K562 (cell line): ENCODE measurements around the gene C19orf44. TPM values are rescaled to one million over a fixed set of nuclear protein-coding genes. Genes with fewer than 3 reads are reported as not detected.

Source experiments
- BHLHE40 ChIP-seq: IDR thresholded peaks from 2 replicates; pipeline ENCODE4 v1.6.1; 2011; ENCODE audit warnings: low read length, improper control_type of control experiment
- CBFA2T3 ChIP-seq: fragments of 450-650 bp; IDR thresholded peaks from 2 replicates; pipeline ENCODE4 v1.6.1; 2017
- CHD2 ChIP-seq: IDR thresholded peaks from 2 replicates; pipeline ENCODE4 v1.6.1; 2011; ENCODE audit warnings: low read depth, low read length
- CXXC5 ChIP-seq: fragments of 250-450 bp; sonication (Bioruptor Pico); IDR thresholded peaks from 2 replicates; pipeline ENCODE4 v1.8.0; 2022; ENCODE audit warnings: inconsistent platforms, mild to moderate bottlenecking, moderate library complexity
- GABPB1 ChIP-seq: sonication (generic); formaldehyde crosslinking; IDR thresholded peaks from 2 replicates; pipeline ENCODE4 v1.8.0; 2022; ENCODE audit warnings: mild to moderate bottlenecking, missing genetic modification reagents
- HDAC2 ChIP-seq: fragments of 450-650 bp; IDR thresholded peaks from 2 replicates; pipeline ENCODE4 v1.6.1; 2016; ENCODE audit warnings: mild to moderate bottlenecking
- MYC ChIP-seq, 2 experiments: fragments of 250-450 bp in 1 of 2; sonication (Bioruptor Pico) in 1 of 2; IDR thresholded peaks; 2 replicates each; pipeline versions ENCODE4 v1.5.1 to v1.6.1; 2012 to 2021; ENCODE audit warnings: low read depth in 2 of 2, borderline replicate concordance in 1 of 2, improper control_type of control experiment in 1 of 2, low read length in 1 of 2, mild to moderate bottlenecking in 1 of 2, moderate library complexity in 1 of 2
- NBN ChIP-seq: fragments of 450-650 bp; IDR thresholded peaks from 2 replicates; pipeline ENCODE4 v1.6.1; 2016; ENCODE audit warnings: low read depth, mild to moderate bottlenecking
- NR2F6 ChIP-seq: fragments of 450-650 bp; formaldehyde crosslinking; IDR thresholded peaks from 2 replicates; pipeline ENCODE4 v1.4.0; 2020; ENCODE audit warnings: mild to moderate bottlenecking
- NRF1 ChIP-seq, 2 experiments: fragments of 450-650 bp; IDR thresholded peaks in 1 of 2; conservative IDR thresholded peaks in 1 of 2; 2 replicates each; pipeline ENCODE4 v1.6.1; 2014; ENCODE audit warnings: mild to moderate bottlenecking in 2 of 2
- POLR2AphosphoS2 ChIP-seq: IDR thresholded peaks from 2 replicates; pipeline ENCODE4 v1.6.1; 2012; ENCODE audit warnings: low read length, improper control_type of control experiment
- STAT5A ChIP-seq: IDR thresholded peaks from 2 replicates; pipeline ENCODE4 v1.6.1; 2012; ENCODE audit warnings: low read length, inconsistent platforms, borderline replicate concordance
- TEAD2 ChIP-seq: fragments of 450-650 bp; IDR thresholded peaks from 2 replicates; pipeline ENCODE4 v1.6.1; 2016; ENCODE audit warnings: missing genetic modification characterization, control low read depth, missing compliant biosample characterization
- ZC3H11A ChIP-seq: IDR thresholded peaks from 2 replicates; pipeline ENCODE4 v1.6.1; 2012; ENCODE audit warnings: low read depth, low read length, improper control_type of control experiment
- ZNF124 ChIP-seq: sonication (generic); formaldehyde crosslinking; IDR thresholded peaks from 2 replicates; pipeline ENCODE4 v1.8.1; 2022; ENCODE audit warnings: missing genetic modification reagents
- ZNF143 ChIP-seq: sonication (generic); formaldehyde crosslinking; IDR thresholded peaks from 2 replicates; pipeline ENCODE4 v1.9.0; 2022; ENCODE audit warnings: mild to moderate bottlenecking, missing genetic modification reagents
- ZNF316 ChIP-seq: fragments of 450-650 bp; IDR thresholded peaks from 2 replicates; pipeline ENCODE4 v1.6.1; 2016
- ZNF639 ChIP-seq, 2 experiments: fragments of 200-800 bp in 1 of 2; sonication (Bioruptor generic) in 1 of 2; sonication (generic) in 1 of 2; formaldehyde crosslinking in 1 of 2; IDR thresholded peaks in 1 of 2; conservative IDR thresholded peaks in 1 of 2; 2 replicates each; pipeline versions ENCODE4 v1.5.0 to v1.6.1; 2016 to 2020; ENCODE audit warnings: missing compliant biosample characterization in 1 of 2, missing genetic modification characterization in 1 of 2, missing genetic modification reagents in 1 of 2
- polyA plus RNA-seq, 8 experiments: library from polyadenylated mRNA; depleted of rRNA in 4 of 8; stranded (reverse) in 5 of 8; unstranded in 3 of 8; fragments of >200 nt; fragmentation: Nextera tagmentation in 2 of 8; fragmentation: Illumina TruSeq in 1 of 8; extraction: Ambion mirVana in 2 of 8; extraction: Trizol in 1 of 8; gene quantifications; 2 replicates each; pipeline versions ENCODE4 v1.2.1 to v1.2.3, GENCODE V29; 2011 to 2014; ENCODE audit warnings: inconsistent platforms in 1 of 8, missing spikeins in 1 of 8
- total RNA-seq, 7 experiments: library from RNA; depleted of rRNA in 6 of 7; stranded (reverse); fragments of >200 nt in 6 of 7; fragmentation: Illumina TruSeq in 2 of 7; extraction: Trizol in 2 of 7; gene quantifications; 2 replicates each; pipeline versions ENCODE4 v1.2.1 to v1.2.3, GENCODE V29; 2011 to 2021; ENCODE audit warnings: low replicate concordance in 1 of 7
- TF ChIP-seq, protein P1 (sequence below): sonication (generic); IDR thresholded peaks from 2 replicates; pipeline ENCODE4 v1.6.1; 2016
- TF ChIP-seq, protein P2 (sequence below): fragments of 450-650 bp; IDR thresholded peaks from 2 replicates; pipeline ENCODE4 v1.6.1; 2018; ENCODE audit not compliant: partially characterized antibody
- TF ChIP-seq, protein P3 (sequence below): fragments of 450-650 bp; IDR thresholded peaks from 2 replicates; pipeline ENCODE4 v1.6.1; 2016

The C19orf44 gene
- total and polyA plus RNA-seq, 9 of the 15 experiments (the other 6 are each of a cell fraction or from before 2014, with no cell fraction given) = 0.41 to 7.7 (median 3.5) TPM

- TF ChIP-seq, protein P1, sequence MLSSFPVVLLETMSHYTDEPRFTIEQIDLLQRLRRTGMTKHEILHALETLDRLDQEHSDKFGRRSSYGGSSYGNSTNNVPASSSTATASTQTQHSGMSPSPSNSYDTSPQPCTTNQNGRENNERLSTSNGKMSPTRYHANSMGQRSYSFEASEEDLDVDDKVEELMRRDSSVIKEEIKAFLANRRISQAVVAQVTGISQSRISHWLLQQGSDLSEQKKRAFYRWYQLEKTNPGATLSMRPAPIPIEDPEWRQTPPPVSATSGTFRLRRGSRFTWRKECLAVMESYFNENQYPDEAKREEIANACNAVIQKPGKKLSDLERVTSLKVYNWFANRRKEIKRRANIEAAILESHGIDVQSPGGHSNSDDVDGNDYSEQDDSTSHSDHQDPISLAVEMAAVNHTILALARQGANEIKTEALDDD = 0 out of 2 replicates have a peak, but pooled peaks have one; percentile 24
- TF ChIP-seq HDAC2 (peak; percentile 72; the same call in 1 of the 2 replicates), STAT5A (peak; percentile 49; the same call in 1 of the 2 replicates), CXXC5 (CRISPR knock-in tag) (peak; percentile 28; the same call in 1 of the 2 replicates), ZNF143 (CRISPR knock-in tag) (no peak), BHLHE40 (peak; percentile 54), ZNF316 (no peak), CBFA2T3 (peak; percentile 90), NRF1 (conservative IDR thresholded peaks at IDR 0.05 in 1 of 2, IDR thresholded peaks at IDR 0.05 in 1 of 2) (peak in 1 of 2 experiments; percentile 38; a peak in 2 of 4 replicates), ZNF639 (CRISPR knock-in tag; conservative IDR thresholded peaks at IDR 0.05 in 1 of 2, IDR thresholded peaks at IDR 0.05 in 1 of 2) (0 out of 4 replicates have a peak, but pooled peaks of 1 of the 2 experiments have one; percentile 29), TEAD2 (tag) (peak; percentile 80), NR2F6 (CRISPR knock-in tag) (0 out of 2 replicates have a peak, but pooled peaks have one; percentile 44), POLR2AphosphoS2 (no peak), GABPB1 (no peak), ZC3H11A (no peak), CHD2 (no peak), MYC (IDR thresholded peaks at IDR 0.05; ENCODE audit: low read depth, low read length) (0 out of 2 replicates have a peak, but pooled peaks have one; percentile 40), MYC (CRISPR knock-in tag; IDR thresholded peaks at IDR 0.05; ENCODE audit: borderline replicate concordance, low read depth) (no peak), ZNF124 (CRISPR knock-in tag) (no peak), NBN (peak; percentile 47; the same call in 1 of the 2 replicates)
- TF ChIP-seq, protein P2, sequence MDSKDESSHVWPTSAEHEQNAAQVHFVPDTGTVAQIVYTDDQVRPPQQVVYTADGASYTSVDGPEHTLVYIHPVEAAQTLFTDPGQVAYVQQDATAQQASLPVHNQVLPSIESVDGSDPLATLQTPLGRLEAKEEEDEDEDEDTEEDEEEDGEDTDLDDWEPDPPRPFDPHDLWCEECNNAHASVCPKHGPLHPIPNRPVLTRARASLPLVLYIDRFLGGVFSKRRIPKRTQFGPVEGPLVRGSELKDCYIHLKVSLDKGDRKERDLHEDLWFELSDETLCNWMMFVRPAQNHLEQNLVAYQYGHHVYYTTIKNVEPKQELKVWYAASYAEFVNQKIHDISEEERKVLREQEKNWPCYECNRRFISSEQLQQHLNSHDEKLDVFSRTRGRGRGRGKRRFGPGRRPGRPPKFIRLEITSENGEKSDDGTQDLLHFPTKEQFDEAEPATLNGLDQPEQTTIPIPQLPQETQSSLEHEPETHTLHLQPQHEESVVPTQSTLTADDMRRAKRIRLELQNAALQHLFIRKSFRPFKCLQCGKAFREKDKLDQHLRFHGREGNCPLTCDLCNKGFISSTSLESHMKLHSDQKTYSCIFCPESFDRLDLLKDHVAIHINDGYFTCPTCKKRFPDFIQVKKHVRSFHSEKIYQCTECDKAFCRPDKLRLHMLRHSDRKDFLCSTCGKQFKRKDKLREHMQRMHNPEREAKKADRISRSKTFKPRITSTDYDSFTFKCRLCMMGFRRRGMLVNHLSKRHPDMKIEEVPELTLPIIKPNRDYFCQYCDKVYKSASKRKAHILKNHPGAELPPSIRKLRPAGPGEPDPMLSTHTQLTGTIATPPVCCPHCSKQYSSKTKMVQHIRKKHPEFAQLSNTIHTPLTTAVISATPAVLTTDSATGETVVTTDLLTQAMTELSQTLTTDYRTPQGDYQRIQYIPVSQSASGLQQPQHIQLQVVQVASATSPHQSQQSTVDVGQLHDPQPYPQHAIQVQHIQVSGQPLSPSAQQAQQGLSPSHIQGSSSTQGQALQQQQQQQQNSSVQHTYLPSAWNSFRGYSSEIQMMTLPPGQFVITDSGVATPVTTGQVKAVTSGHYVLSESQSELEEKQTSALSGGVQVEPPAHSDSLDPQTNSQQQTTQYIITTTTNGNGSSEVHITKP = no peak
- TF ChIP-seq, protein P3, sequence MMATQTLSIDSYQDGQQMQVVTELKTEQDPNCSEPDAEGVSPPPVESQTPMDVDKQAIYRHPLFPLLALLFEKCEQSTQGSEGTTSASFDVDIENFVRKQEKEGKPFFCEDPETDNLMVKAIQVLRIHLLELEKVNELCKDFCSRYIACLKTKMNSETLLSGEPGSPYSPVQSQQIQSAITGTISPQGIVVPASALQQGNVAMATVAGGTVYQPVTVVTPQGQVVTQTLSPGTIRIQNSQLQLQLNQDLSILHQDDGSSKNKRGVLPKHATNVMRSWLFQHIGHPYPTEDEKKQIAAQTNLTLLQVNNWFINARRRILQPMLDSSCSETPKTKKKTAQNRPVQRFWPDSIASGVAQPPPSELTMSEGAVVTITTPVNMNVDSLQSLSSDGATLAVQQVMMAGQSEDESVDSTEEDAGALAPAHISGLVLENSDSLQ = peak; percentile 43; the same call in 1 of the 2 replicates
Measured at GRCh38 chr19:16463991-16464575, 32.1 kb upstream of the C19orf44 start (continued).
